HepG2 (cell line): ENCODE measurements around the gene SEMA3C.

Experiments used
- CEBPB ChIP-seq: IDR thresholded peaks from 2 replicates; pipeline ENCODE4 v1.6.1; 2011; ENCODE audit warnings: low read depth, low read length, improper control_type of control experiment, borderline replicate concordance
- CTCF ChIP-seq: sonication (generic); formaldehyde crosslinking; IDR thresholded peaks from 2 replicates; pipeline ENCODE4 v1.5.0; 2020; ENCODE audit warnings: mild to moderate bottlenecking, missing genetic modification reagents, moderate library complexity
- EZH2 ChIP-seq: conservative IDR thresholded peaks from 2 replicates; pipeline ENCODE4 v1.6.1; 2012; ENCODE audit warnings: mild to moderate bottlenecking, low read depth, low read length, moderate library complexity
- MTERF4 ChIP-seq: sonication (generic); formaldehyde crosslinking; IDR thresholded peaks from 2 replicates; pipeline ENCODE4 v1.8.0; 2023; ENCODE audit warnings: mild to moderate bottlenecking, missing genetic modification reagents

- TF ChIP-seq EZH2, result no peak
- no peak for TF ChIP-seq CEBPB
- TF ChIP-seq CTCF (CRISPR knock-in tag), result no peak
- TF ChIP-seq MTERF4 (CRISPR knock-in tag), result no peak
These were observed 81.5 kb downstream of the SEMA3C start for GRCh38 chr7:80837345-80837744.
